Caco-2 (cell line): Measurements from ENCODE around the gene KLRC3. TPM values are rescaled to one million over a fixed set of nuclear protein-coding genes. Genes with fewer than 3 reads are reported as not detected.
"Not testable (repeated sequence)": the region's sequence is repeated elsewhere in the genome, so short reads cannot be mapped to it uniquely, and the experiment has no call there.

ENCODE experiments used
- BruUV-seq: library from RNA; stranded (reverse); fragments of 400-500 nt; replicated peaks from 2 replicates; lab custom pipeline; 2021; lab: Mats Ljungman, UMichigan
- CTCF ChIA-PET: fragments of 300-600 bp; sonication (Branson Sonifier 250); formaldehyde crosslinking; loops from one replicate; lab custom pipeline; 2022; ENCODE audit warnings: antibody characterized with exemption; lab: Charles Lee
- POLR2A ChIA-PET: fragments of 300-600 bp; sonication (Branson Sonifier 250); formaldehyde crosslinking; loops from one replicate; lab custom pipeline; 2022; ENCODE audit warnings: antibody characterized with exemption; lab: Charles Lee
- DNase-seq, 2 experiments: peaks; one replicate each; pipeline versions ENCODE4 v3.0.0 to v3.0.0-alpha.2; 2020 to 2022
- H3K27me3 ChIP-seq: replicated peaks from 2 replicates; pipeline ENCODE4 v1.6.0; 2011; ENCODE audit warnings: low read length; ENCODE audit not compliant: control insufficient read depth, insufficient read depth
- H3K36me3 ChIP-seq: 2 replicates; pipeline ENCODE4 v1.5.1; 2011; ENCODE audit warnings: low read length; ENCODE audit not compliant: control insufficient read depth, insufficient read depth
- H3K4me1 ChIP-seq: fragments of 250-450 bp; sonication (Bioruptor Pico); 2 replicates; pipeline ENCODE4 v1.5.1; 2020; ENCODE audit warnings: mild to moderate bottlenecking
- H3K4me3 ChIP-seq: 2 replicates; pipeline ENCODE4 v1.5.1; 2011; ENCODE audit warnings: low read depth, mild to moderate bottlenecking, control low read depth, low read length
- H3K9me3 ChIP-seq: fragments of 250-450 bp; sonication (Bioruptor Pico); 2 replicates; pipeline ENCODE4 v1.5.1; 2020; ENCODE audit warnings: mild to moderate bottlenecking, moderate library complexity
- H3K27ac Mint-ChIP-seq: one replicate; pipeline ENCODE4 v1.8.0; 2022; ENCODE audit warnings: mixed read lengths; ENCODE audit not compliant: unreplicated experiment
- H3K27me3 Mint-ChIP-seq: one replicate; pipeline ENCODE4 v1.8.0; 2022; ENCODE audit warnings: mixed read lengths; ENCODE audit not compliant: insufficient read depth, unreplicated experiment
- H3K36me3 Mint-ChIP-seq: one replicate; pipeline ENCODE4 v1.8.0; 2022; ENCODE audit warnings: mild to moderate bottlenecking, mixed read lengths; ENCODE audit not compliant: insufficient read depth, unreplicated experiment
- H3K4me1 Mint-ChIP-seq: one replicate; pipeline ENCODE4 v1.8.0; 2022; ENCODE audit warnings: low read depth, mixed read lengths; ENCODE audit not compliant: unreplicated experiment
- H3K4me3 Mint-ChIP-seq: one replicate; pipeline ENCODE4 v1.8.0; 2022; ENCODE audit warnings: mild to moderate bottlenecking, moderate library complexity, mixed read lengths; ENCODE audit not compliant: unreplicated experiment
- H3K9me3 Mint-ChIP-seq: one replicate; pipeline ENCODE4 v1.8.0; 2022; ENCODE audit warnings: mixed read lengths; ENCODE audit not compliant: unreplicated experiment
- CTCF ChIP-seq, 2 experiments: fragments of 200-600 bp in 1 of 2; IDR thresholded peaks; 1 replicate in 1 of 2; 2 replicates in 1 of 2; pipeline versions ENCODE4 v1.5.1 to v1.8.0; 2011 to 2022; ENCODE audit warnings: antibody characterized with exemption in 1 of 2, control low read depth in 1 of 2, inconsistent platforms in 1 of 2, low read depth in 1 of 2, low read length in 1 of 2, mild to moderate bottlenecking in 1 of 2, moderate library complexity in 1 of 2; ENCODE audit not compliant: insufficient read depth in 1 of 2, severe bottlenecking in 1 of 2, unreplicated experiment in 1 of 2
- intact Hi-C: fragments of 100-400 bp; cut with micrococcal nuclease; formaldehyde crosslinking; loops from one replicate; pipeline ENCODE4 v1.10.0; 2022; ENCODE audit not compliant: unreplicated experiment
- total RNA-seq: library from RNA; stranded (reverse); gene quantifications from 2 replicates; pipeline ENCODE4 v1.2.3, GENCODE V29; 2022

Gene KLRC3
- total RNA-seq, 1 experiment from 2014 or later = not detected

GRCh38 chr12:10374624-10375018, 45.8 kb downstream of the KLRC3 start:
- no TSS peak for BruUV-seq
- POLR2A ChIA-PET = no interaction called here
- H3K27ac Mint-ChIP-seq = no peak overlapping the region

GRCh38 chr12:10372559-10372958, 47.8 kb downstream of the KLRC3 start:
- ChIA-PET POLR2A (no interaction called here), CTCF (no interaction called here)
- H3K4me1 ChIP-seq = peaks cover 27% of the 10 kb centered on the region
- H3K36me3 ChIP-seq = no peaks in the 10 kb centered on the region; the same call in 1 of the 2 replicates
- peak; percentile 52 to 61 for DNase-seq
- peak overlapping the region; percentile 52 for H3K27ac Mint-ChIP-seq
- TF ChIP-seq CTCF (IDR thresholded peaks at IDR 0.05; ENCODE audit: insufficient read depth in 1 of 2, low read depth in 1 of 2, low read length in 1 of 2, severe bottlenecking in 1 of 2, unreplicated experiment in 1 of 2) = no peak
- peak overlapping the region; percentile 62 for H3K4me3 Mint-ChIP-seq
- no peaks in the 10 kb centered on the region for H3K27me3 Mint-ChIP-seq
- H3K4me1 Mint-ChIP-seq = peaks cover 40% of the 10 kb centered on the region
- intact Hi-C loops = loop anchor here (1.0 kb wide), 2 partner anchors 11 to 23 kb away; no protein-coding TSS in a partner anchor
- H3K27me3 ChIP-seq = no peaks in the 10 kb centered on the region
- peaks cover 17% of the 10 kb centered on the region for H3K9me3 ChIP-seq
- BruUV-seq = no TSS peak
- peaks cover 27% of the 10 kb centered on the region for H3K9me3 Mint-ChIP-seq
- peaks cover 7% of the 10 kb centered on the region for H3K36me3 Mint-ChIP-seq
- H3K4me3 ChIP-seq = no peak overlapping the region

More at GRCh38 chr12:10374624-10375018, 45.8 kb downstream of the KLRC3 start:
- Mint-ChIP-seq H3K4me1 (peaks cover 40% of the 10 kb centered on the region), H3K27me3 (no peaks in the 10 kb centered on the region), H3K36me3 (peaks cover 7% of the 10 kb centered on the region), H3K9me3 (peaks cover 11% of the 10 kb centered on the region), H3K4me3 (no peak overlapping the region)
- intact Hi-C loops = no loop called here
- Histone ChIP-seq H3K4me1 (peaks cover 27% of the 10 kb centered on the region), H3K27me3 (no peaks in the 10 kb centered on the region), H3K36me3 (no peaks in the 10 kb centered on the region), H3K9me3 (peaks cover 3% of the 10 kb centered on the region; the same call in 1 of the 2 replicates), H3K4me3 (no peak overlapping the region)
- CTCF ChIA-PET = no interaction called here
- no peak for DNase-seq
- no peak for TF ChIP-seq CTCF (IDR thresholded peaks at IDR 0.05; ENCODE audit: insufficient read depth in 1 of 2, low read depth in 1 of 2, low read length in 1 of 2, severe bottlenecking in 1 of 2, unreplicated experiment in 1 of 2)

GRCh38 chr12:10371893-10372535, 48.4 kb downstream of the KLRC3 start:
- peaks cover 40% of the 10 kb centered on the region for H3K4me1 Mint-ChIP-seq
- H3K27ac Mint-ChIP-seq = peak overlapping the region; percentile 52
- BruUV-seq = TSS peak; percentile 95
- CTCF ChIA-PET, H3K36me3 Mint-ChIP-seq, H3K36me3 ChIP-seq, H3K4me3 ChIP-seq, POLR2A ChIA-PET, H3K27me3 ChIP-seq, H3K27me3 Mint-ChIP-seq: not testable (repeated sequence)
- peaks cover 30% of the 10 kb centered on the region for H3K4me1 ChIP-seq
- H3K4me3 Mint-ChIP-seq = peak overlapping the region; percentile 62
- H3K9me3 Mint-ChIP-seq = peaks cover 27% of the 10 kb centered on the region
- intact Hi-C loops = loop anchor here (1.0 kb wide), 2 partner anchors 11 to 23 kb away; no protein-coding TSS in a partner anchor
- peaks cover 21% of the 10 kb centered on the region for H3K9me3 ChIP-seq
- peak in 1 of 2 experiments; percentile 59 for DNase-seq
